Measurements from ENCODE around the gene KIAA0232.

KIAA0232 gene

DNA sequence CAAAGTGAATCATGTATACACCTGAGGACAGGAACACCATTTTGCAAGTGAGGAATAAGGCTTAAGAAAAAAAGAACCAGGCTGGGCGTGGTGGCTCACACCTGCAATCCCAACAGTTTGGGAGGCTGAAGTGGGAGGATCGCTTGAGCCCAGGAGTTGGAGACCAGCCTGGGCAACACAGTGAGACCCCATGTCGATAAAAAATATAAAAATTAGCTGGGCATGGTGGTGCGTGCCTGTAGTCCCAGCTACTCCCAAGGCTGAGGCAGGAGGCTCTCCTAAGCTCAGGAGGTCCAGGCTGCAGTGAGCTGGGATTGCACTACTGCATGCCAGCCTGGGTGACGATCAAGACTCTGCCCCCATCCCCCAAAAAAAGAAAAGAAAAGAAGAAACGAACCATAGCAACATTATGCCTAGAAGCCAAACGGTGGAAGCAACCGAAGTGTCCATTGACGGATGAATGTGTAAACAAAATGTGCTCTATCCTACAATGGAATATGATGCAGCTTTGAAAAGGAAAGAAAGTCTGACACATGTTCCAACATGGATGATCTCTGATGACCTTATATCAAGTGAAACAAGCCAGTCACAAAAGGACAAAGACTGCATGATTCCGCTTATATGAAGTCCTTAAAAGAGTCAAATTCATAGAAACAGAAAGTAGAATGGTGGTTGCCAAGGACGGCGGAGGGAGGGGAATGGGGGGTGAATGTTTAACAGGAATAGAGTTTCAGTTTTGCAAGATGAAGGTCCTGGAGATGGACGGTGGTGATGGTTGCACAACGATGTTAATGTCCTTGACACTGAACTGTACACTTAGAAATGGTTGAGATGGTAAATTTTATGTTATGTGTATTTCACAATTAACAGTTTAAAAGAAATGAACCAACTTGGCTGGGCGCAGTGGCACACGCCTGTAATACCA is 8.6 kb upstream of the KIAA0232 start:
- ChIA-PET CTCF (no interaction called here), POLR2A (no interaction called here)
- no peak for DNase-seq (ENCODE audit: extremely low spot score)
- TF ChIP-seq, protein P1, sequence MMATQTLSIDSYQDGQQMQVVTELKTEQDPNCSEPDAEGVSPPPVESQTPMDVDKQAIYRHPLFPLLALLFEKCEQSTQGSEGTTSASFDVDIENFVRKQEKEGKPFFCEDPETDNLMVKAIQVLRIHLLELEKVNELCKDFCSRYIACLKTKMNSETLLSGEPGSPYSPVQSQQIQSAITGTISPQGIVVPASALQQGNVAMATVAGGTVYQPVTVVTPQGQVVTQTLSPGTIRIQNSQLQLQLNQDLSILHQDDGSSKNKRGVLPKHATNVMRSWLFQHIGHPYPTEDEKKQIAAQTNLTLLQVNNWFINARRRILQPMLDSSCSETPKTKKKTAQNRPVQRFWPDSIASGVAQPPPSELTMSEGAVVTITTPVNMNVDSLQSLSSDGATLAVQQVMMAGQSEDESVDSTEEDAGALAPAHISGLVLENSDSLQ (IDR thresholded peaks at IDR 0.05), result no peak
- TF ChIP-seq LEF1 (IDR thresholded peaks at IDR 0.05; ENCODE audit: borderline replicate concordance) (no peak), SP1 (IDR thresholded peaks at IDR 0.05) (no peak), ZNF384 (IDR thresholded peaks at IDR 0.05) (no peak), FOXA1 (IDR thresholded peaks at IDR 0.05) (no peak)

DNA sequence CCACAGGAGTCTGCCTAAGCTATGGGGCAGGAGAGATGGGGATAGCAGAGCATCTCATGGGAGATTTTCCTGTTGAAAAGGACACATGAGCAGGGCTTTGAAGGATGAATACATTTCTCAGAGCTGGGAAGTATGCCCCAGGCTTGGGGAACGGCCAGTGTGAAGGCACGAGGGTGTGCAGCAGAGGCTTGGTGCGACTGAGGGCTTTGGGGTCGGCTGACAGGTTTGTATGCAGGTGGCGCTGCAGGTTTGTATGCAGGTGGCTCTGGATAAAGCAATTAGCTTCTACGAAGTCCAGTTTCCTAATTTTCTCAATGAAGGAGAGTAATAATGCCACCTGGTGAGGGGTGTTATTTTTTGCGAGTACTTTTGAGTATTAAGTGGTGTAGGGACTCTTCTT is 6.8 kb upstream of the KIAA0232 start:
- DNase-seq (ENCODE audit: extremely low spot score), result no peak
- CTCF ChIA-PET, result no interaction called here
- POLR2A ChIA-PET, result interaction anchor here (0.6 kb wide), 1 partner anchor 292 kb away, joined by 3 read pairs; the partner anchor contains the start of gene GRPEL1
- TF ChIP-seq FOXA1 (IDR thresholded peaks at IDR 0.05), result no peak
- no peak for TF ChIP-seq TARDBP (IDR thresholded peaks at IDR 0.05)
- no peak for TF ChIP-seq LEF1 (IDR thresholded peaks at IDR 0.05; ENCODE audit: borderline replicate concordance)
- TF ChIP-seq SP1 (IDR thresholded peaks at IDR 0.05), result no peak
- TF ChIP-seq FOXM1 (IDR thresholded peaks at IDR 0.05; ENCODE audit: borderline replicate concordance), result no peak
- TF ChIP-seq L3MBTL2 (conservative IDR thresholded peaks at IDR 0.05), result no peak
- no peak for TF ChIP-seq BHLHE40 (IDR thresholded peaks at IDR 0.05; ENCODE audit: borderline replicate concordance)
- no peak for TF ChIP-seq HDGF (IDR thresholded peaks at IDR 0.05; ENCODE audit: borderline replicate concordance)
- TF ChIP-seq FOXK2 (IDR thresholded peaks at IDR 0.05), result no peak
- no peak for TF ChIP-seq ARNT (IDR thresholded peaks at IDR 0.05)
- TF ChIP-seq SUZ12 (IDR thresholded peaks at IDR 0.05), result no peak
- no peak for TF ChIP-seq ZNF384 (IDR thresholded peaks at IDR 0.05)
- no peak for TF ChIP-seq CTBP1 (IDR thresholded peaks at IDR 0.05; ENCODE audit: borderline replicate concordance)
- TF ChIP-seq ELF4 (IDR thresholded peaks at IDR 0.05), result no peak
- TF ChIP-seq, protein P1 (IDR thresholded peaks at IDR 0.05), result no peak
- TF ChIP-seq NFRKB (IDR thresholded peaks at IDR 0.05), result no peak

DNA sequence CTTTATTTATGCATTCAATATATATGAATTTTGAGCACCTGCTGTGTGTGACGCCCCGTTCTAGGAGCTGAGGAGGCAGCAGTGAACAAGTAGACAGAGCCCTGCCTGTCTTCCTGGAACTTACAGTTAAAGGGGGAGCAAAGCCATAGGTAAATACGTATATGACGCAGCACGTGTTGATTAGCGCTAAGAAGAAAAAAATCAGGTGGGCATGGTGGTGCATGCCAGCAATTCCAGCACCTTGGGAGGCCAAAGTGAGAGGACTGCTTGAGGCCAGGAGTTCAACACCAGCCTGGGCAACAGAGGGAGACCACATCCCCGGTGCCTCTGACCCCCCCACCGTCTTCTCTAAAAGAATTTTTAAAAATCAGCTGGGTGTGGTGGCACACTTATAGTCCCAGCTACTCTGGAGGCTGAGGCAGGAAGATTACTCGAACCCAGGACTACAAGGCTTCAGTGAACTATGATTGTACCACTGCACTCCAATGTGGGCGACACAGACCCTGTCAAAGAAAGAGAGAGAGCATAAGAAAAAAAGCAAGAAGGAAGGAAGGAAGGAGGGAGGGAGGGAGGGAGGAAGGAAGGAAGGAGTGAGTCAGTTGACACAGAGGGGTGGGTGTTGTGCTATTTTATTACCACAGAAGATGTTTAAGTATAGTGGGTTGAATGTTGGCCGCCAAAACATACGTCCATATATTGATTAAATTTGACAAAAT is 5.4 kb upstream of the KIAA0232 start:
- no peak for TF ChIP-seq LEF1 (IDR thresholded peaks at IDR 0.05; ENCODE audit: borderline replicate concordance)
- ChIA-PET CTCF (interaction anchor here (1.3 kb wide), 1 partner anchor 96 kb away, joined by 6 read pairs; no protein-coding TSS in a partner anchor), POLR2A (interaction anchor here (1.2 to 1.3 kb wide), 2 partner anchors 60 to 291 kb away, joined by 4 read pairs; partner anchors contain the start of gene GRPEL1)
- no peak for DNase-seq (ENCODE audit: extremely low spot score)

DNA sequence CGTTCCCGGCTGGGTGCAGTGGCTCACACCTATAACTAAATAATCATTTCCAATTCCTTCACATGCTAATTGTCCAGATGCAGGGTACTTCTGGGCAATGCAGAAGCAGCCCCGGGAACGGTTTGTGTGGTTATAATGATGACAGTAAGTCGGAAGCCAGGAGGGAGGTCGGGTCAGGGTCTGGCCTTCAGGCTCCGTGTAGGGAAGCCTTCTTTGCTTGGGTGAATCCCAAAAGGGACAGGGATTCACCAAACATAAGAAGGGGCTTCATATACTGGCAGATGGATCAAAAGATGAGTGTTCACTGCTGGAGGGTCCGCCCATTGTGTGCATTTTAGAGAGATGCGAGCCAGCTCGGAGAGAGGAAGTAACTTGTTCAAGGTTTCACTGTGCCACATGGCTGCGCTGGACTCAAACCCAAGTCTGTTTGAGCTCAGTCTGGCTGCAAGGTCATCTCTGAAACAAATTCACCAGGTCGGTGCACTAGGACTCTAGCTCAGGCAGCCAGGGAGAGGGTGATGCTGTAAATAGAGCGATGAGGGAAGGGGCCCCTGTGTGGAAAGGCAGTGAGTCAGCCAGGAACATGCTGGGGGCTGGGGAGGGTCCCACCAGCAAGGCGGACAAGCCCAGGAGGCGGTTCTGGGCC is 4.8 kb upstream of the KIAA0232 start:
- TF ChIP-seq LEF1 (IDR thresholded peaks at IDR 0.05; ENCODE audit: borderline replicate concordance) (no peak), NFRKB (IDR thresholded peaks at IDR 0.05) (no peak), L3MBTL2 (conservative IDR thresholded peaks at IDR 0.05) (no peak), FOXK2 (IDR thresholded peaks at IDR 0.05) (no peak), HDGF (IDR thresholded peaks at IDR 0.05; ENCODE audit: borderline replicate concordance) (no peak), ARNT (IDR thresholded peaks at IDR 0.05) (no peak), TARDBP (IDR thresholded peaks at IDR 0.05) (no peak), FOXM1 (IDR thresholded peaks at IDR 0.05; ENCODE audit: borderline replicate concordance) (no peak), ZNF384 (IDR thresholded peaks at IDR 0.05) (no peak), SP1 (IDR thresholded peaks at IDR 0.05) (no peak), BHLHE40 (IDR thresholded peaks at IDR 0.05; ENCODE audit: borderline replicate concordance) (no peak), CTBP1 (IDR thresholded peaks at IDR 0.05; ENCODE audit: borderline replicate concordance) (no peak), ELF4 (IDR thresholded peaks at IDR 0.05) (no peak), SUZ12 (IDR thresholded peaks at IDR 0.05) (no peak), FOXA1 (IDR thresholded peaks at IDR 0.05) (no peak)
- TF ChIP-seq, protein P1 (IDR thresholded peaks at IDR 0.05), result no peak
- ChIA-PET POLR2A (interaction anchor here (1.2 to 1.3 kb wide), 2 partner anchors 61 to 290 kb away, joined by 4 read pairs; partner anchors contain the start of gene GRPEL1), CTCF (interaction anchor here (1.3 kb wide), 1 partner anchor 96 kb away, joined by 6 read pairs; no protein-coding TSS in a partner anchor)
- no peak for DNase-seq (ENCODE audit: extremely low spot score)

DNA sequence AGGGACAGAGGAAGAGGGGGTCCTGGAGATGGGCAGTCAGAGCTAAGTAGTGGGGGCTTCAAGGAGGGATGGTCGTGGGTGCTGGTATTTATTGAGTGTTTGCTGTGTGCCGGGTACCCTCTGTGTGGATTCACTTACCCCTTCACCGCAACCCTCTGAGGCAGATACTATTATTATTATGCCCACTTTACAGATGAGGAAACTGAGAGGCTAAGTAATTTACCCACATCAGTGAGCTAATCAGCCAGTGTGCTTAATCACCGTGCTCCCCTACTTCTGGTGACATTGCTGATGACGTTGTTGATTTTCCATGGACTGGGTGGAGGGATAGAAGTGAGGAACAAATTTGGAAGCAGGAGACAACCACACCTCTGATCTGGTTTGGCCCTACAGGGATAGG is 4.1 kb upstream of the KIAA0232 start:
- no peak for DNase-seq (ENCODE audit: extremely low spot score)
- POLR2A ChIA-PET, result interaction anchor here (1.2 to 1.3 kb wide), 2 partner anchors 61 to 290 kb away, joined by 4 read pairs; partner anchors contain the start of gene GRPEL1
- CTCF ChIA-PET, result interaction anchor here (1.3 kb wide), 1 partner anchor 95 kb away, joined by 6 read pairs; no protein-coding TSS in a partner anchor
- TF ChIP-seq FOXM1 (IDR thresholded peaks at IDR 0.05; ENCODE audit: borderline replicate concordance) (no peak), SUZ12 (IDR thresholded peaks at IDR 0.05) (no peak), ELF4 (IDR thresholded peaks at IDR 0.05) (no peak), FOXA1 (IDR thresholded peaks at IDR 0.05) (no peak)

Measured in HEK293T (cell line).